ENCODE measurements around the gene TGOLN2.

TGOLN2 gene

DNA sequence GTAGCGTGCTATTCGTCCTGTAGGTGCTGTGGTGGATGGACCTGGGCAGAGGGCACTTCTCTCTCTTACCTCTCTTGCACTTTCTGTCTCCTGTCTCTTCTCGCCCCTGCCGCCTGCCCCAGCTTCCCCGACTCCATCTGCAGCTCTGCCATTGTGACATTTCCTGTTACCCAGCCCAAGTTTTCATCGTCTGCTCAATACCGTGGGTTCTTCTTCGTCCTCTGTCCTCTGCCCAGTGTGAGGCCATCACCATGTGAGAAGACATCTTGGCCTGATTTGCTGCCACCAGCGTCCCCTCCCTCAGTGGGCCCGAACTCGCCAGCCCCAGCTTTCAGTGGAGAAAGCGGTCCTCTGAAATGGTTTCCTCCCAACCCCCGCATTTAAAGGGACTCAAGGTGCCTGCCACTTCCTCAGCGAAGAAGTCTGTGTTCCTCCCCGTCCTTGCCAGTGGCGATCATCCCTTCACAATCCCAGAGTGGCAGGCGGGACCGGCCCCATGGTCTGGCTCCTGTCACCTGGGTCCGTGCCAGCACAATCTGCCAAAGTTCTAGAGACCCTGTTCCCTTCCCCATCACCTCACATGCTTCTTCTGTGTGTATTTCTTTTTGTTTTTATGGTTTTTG, 18.0 kb downstream of the TGOLN2 start:
- Histone ChIP-seq H3K36me3 (ENCODE audit: control insufficient read depth in 1 of 2, insufficient read depth in 2 of 2, low read length in 2 of 2) (peaks cover 7 to 8% of the 10 kb centered on the region in 2 donors), H3K4me1 (ENCODE audit: control insufficient read depth in 1 of 2, insufficient read depth in 2 of 2, low read length in 2 of 2) (peaks cover 34 to 36% of the 10 kb centered on the region in 2 donors), H3K9ac (ENCODE audit: low read depth in 1 of 2, low read length in 2 of 2) (no peak overlapping the region), H3K9me3 (ENCODE audit: control insufficient read depth in 1 of 2, low read length in 2 of 2) (no peaks in the 10 kb centered on the region), H3K27ac (ENCODE audit: low read depth, low read length) (no peak overlapping the region), H3K4me3 (ENCODE audit: low read depth in 1 of 2, low read length in 2 of 2) (peak overlapping the region; percentile 25 to 30), H3K27me3 (ENCODE audit: control insufficient read depth in 1 of 2, insufficient read depth in 2 of 2, low read length in 2 of 2) (no peaks in the 10 kb centered on the region)

DNA sequence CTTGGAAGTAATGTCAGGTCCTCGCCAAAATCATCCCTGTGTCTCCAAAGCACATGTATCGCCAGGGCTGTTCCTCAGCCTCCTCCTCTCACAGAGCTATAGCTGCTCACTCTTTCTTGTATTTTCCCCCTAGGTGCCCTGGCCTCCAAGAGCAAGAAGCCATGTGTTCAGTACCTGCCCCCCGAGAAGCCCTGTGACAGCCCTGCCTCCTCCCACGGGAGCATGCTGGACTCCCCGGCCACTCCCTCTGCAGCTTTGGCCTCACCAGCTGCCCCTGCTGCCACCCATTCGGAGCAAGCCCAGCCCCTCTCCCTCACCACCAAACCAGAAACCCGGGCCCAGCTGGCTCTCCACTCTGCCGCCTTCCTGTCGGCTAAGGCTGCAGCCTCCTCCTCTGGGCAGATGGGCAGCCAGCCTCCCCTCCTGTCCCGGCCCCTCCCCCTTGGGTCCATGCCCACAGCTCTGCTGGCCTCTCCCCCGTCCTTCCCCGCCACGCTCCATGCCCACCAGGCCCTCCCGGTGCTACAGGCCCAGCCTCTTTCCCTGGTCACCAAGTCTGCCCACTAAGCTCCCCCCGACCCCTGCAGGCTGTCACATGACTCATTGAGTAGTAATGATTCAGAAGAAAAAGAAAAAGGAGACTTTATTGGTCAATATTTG, 18.8 kb downstream of the TGOLN2 start:
- H3K4me1 ChIP-seq (ENCODE audit: control insufficient read depth in 1 of 2, insufficient read depth in 2 of 2, low read length in 2 of 2) = peaks cover 34 to 36% of the 10 kb centered on the region in 2 donors
- peak overlapping the region in 1 of 2 donors; percentile 43 for H3K4me3 ChIP-seq (ENCODE audit: low read depth in 1 of 2, low read length in 2 of 2)
- H3K27ac ChIP-seq (ENCODE audit: low read depth, low read length) = no peak overlapping the region

DNA sequence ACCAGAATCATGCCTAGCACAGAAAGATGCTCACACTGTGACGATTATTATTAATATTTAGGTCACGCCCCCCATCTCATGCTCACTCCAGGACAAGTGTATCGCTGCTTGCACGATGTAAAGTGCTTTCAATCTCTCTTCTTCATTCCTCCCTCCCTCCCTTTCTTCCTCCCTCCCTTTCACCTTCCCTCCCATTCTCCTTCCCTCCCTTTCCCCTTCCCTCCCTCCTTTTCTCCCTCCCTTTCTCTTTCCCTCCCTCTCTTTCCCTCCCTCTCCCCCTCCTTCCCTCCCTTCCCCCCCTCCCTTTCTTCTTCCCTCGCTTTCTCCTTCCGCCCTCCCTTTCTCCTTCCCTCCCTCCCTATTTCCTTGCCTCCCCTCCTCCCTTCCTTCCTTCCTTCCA, 19.6 kb downstream of the TGOLN2 start:
- Histone ChIP-seq H3K36me3 (ENCODE audit: control insufficient read depth in 1 of 2, insufficient read depth in 2 of 2, low read length in 2 of 2) (peaks cover 0 to 4% of the 10 kb centered on the region in 2 donors), H3K9ac (ENCODE audit: low read depth in 1 of 2, low read length in 2 of 2) (peak overlapping the region in 1 of 2 donors; percentile 69), H3K4me3 (ENCODE audit: low read depth in 1 of 2, low read length in 2 of 2) (no peak overlapping the region), H3K9me3 (ENCODE audit: control insufficient read depth in 1 of 2, low read length in 2 of 2) (no peaks in the 10 kb centered on the region), H3K4me1 (ENCODE audit: control insufficient read depth in 1 of 2, insufficient read depth in 2 of 2, low read length in 2 of 2) (peaks cover 34 to 36% of the 10 kb centered on the region in 2 donors), H3K27me3 (ENCODE audit: control insufficient read depth in 1 of 2, insufficient read depth in 2 of 2, low read length in 2 of 2) (no peaks in the 10 kb centered on the region), H3K27ac (ENCODE audit: low read depth, low read length) (no peak overlapping the region)

More for the DNA sequence above, 18.8 kb downstream of the TGOLN2 start:
- Histone ChIP-seq H3K9me3 (ENCODE audit: control insufficient read depth in 1 of 2, low read length in 2 of 2) (no peaks in the 10 kb centered on the region), H3K9ac (ENCODE audit: low read depth in 1 of 2, low read length in 2 of 2) (no peak overlapping the region), H3K27me3 (ENCODE audit: control insufficient read depth in 1 of 2, insufficient read depth in 2 of 2, low read length in 2 of 2) (no peaks in the 10 kb centered on the region), H3K36me3 (ENCODE audit: control insufficient read depth in 1 of 2, insufficient read depth in 2 of 2, low read length in 2 of 2) (peaks cover 0 to 4% of the 10 kb centered on the region in 2 donors)

- H3K4me3 ChIP-seq (ENCODE audit: low read depth in 1 of 2, low read length in 2 of 2) = peak overlapping the region; percentile 62 to 68
- H3K27me3 ChIP-seq (ENCODE audit: control insufficient read depth in 1 of 2, insufficient read depth in 2 of 2, low read length in 2 of 2) = no peaks in the 10 kb centered on the region
- H3K4me1 ChIP-seq (ENCODE audit: control insufficient read depth in 1 of 2, insufficient read depth in 2 of 2, low read length in 2 of 2) = peaks cover 34 to 36% of the 10 kb centered on the region in 2 donors
- H3K36me3 ChIP-seq (ENCODE audit: control insufficient read depth in 1 of 2, insufficient read depth in 2 of 2, low read length in 2 of 2) = peaks cover 0 to 4% of the 10 kb centered on the region in 2 donors
- no peaks in the 10 kb centered on the region for H3K9me3 ChIP-seq (ENCODE audit: control insufficient read depth in 1 of 2, low read length in 2 of 2)
- H3K27ac ChIP-seq (ENCODE audit: low read depth, low read length) = peak overlapping the region; percentile 84
- H3K9ac ChIP-seq (ENCODE audit: low read depth in 1 of 2, low read length in 2 of 2) = peak overlapping the region; percentile 69 to 78
Observed at GRCh38 chr2:85307527-85307897, 20.3 kb downstream of the TGOLN2 start.

DNA sequence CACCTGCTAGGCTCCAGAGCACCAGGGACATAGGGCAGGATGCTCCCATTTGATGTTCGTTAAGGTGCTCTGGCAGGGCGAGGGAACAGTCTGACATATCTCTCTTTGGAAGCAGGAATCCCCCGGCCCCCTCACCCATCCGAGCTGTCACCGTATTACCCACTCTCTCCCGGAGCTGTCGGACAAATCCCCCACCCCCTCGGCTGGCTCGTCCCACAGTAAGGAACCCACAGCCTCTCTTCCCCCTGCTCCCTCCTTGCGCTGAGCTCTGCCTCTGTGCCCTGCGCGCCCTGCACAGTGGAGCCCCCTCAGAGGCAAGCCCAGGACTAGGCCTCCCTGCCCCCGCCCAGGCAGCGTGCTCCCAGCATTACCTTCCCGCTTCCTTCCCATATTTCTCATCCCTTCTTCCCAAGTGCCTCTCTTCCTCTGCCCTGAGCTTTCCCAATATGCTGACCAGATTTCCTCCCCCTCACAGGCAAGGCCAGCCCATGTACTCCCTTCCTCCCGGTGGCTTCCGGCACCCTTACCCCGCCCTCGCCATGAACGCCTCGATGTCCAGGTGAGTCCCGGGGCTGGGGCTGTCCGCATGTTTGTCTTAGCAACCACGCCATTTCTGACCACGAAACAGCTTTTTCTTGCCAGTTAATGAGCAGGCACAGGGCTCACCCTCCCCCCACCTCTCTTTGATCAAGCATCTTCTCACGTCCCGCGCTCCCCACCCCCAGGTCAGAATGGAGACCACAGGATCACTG, 23.8 kb downstream of the TGOLN2 start:
- Histone ChIP-seq H3K36me3 (ENCODE audit: control insufficient read depth in 1 of 2, insufficient read depth in 2 of 2, low read length in 2 of 2) (peaks cover 0 to 4% of the 10 kb centered on the region in 2 donors), H3K4me3 (ENCODE audit: low read depth in 1 of 2, low read length in 2 of 2) (no peak overlapping the region), H3K9ac (ENCODE audit: low read depth in 1 of 2, low read length in 2 of 2) (no peak overlapping the region), H3K27ac (ENCODE audit: low read depth, low read length) (no peak overlapping the region), H3K4me1 (ENCODE audit: control insufficient read depth in 1 of 2, insufficient read depth in 2 of 2, low read length in 2 of 2) (peaks cover 20 to 25% of the 10 kb centered on the region in 2 donors), H3K27me3 (ENCODE audit: control insufficient read depth in 1 of 2, insufficient read depth in 2 of 2, low read length in 2 of 2) (no peaks in the 10 kb centered on the region), H3K9me3 (ENCODE audit: control insufficient read depth in 1 of 2, low read length in 2 of 2) (no peaks in the 10 kb centered on the region)

- Histone ChIP-seq H3K9me3 (ENCODE audit: control insufficient read depth in 1 of 2, low read length in 2 of 2) (no peaks in the 10 kb centered on the region), H3K27ac (ENCODE audit: low read depth, low read length) (no peak overlapping the region), H3K36me3 (ENCODE audit: control insufficient read depth in 1 of 2, insufficient read depth in 2 of 2, low read length in 2 of 2) (peaks cover 0 to 4% of the 10 kb centered on the region in 2 donors), H3K4me1 (ENCODE audit: control insufficient read depth in 1 of 2, insufficient read depth in 2 of 2, low read length in 2 of 2) (peaks cover 6 to 8% of the 10 kb centered on the region in 2 donors), H3K27me3 (ENCODE audit: control insufficient read depth in 1 of 2, insufficient read depth in 2 of 2, low read length in 2 of 2) (no peaks in the 10 kb centered on the region), H3K4me3 (ENCODE audit: low read depth in 1 of 2, low read length in 2 of 2) (no peak overlapping the region), H3K9ac (ENCODE audit: low read depth in 1 of 2, low read length in 2 of 2) (no peak overlapping the region)
Observed at GRCh38 chr2:85302121-85302520, 25.7 kb downstream of the TGOLN2 start.

DNA sequence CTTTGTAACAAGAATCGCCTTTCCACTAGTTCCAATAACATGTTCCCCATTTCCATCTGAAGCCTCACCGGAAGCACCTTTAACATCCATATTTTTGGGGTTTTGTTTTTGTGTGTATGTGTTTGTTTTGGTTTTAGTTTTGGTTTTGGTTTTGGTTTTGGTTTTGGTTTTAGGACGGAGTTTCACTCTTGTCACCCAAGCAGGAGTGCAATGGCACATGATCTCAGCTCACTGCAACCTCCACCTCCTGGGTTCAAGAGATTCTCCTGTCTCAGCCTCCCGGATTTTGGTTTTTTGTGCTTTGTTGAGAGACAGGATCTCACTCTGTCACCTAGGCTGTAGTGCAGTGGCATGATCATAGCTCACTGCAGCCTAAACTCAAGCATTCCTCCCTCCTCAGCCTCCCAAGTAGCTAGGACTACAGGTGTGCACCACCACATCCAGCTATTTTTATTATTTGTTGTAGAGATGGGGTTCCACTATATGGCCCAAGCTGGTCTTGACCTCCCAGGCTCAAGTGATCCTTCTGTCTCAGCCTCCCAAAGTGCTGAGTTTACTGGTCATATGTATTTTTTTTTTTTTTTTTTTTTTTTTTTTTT, 36.3 kb downstream of the TGOLN2 start:
- Histone ChIP-seq H3K4me3 (ENCODE audit: low read depth in 1 of 2, low read length in 2 of 2) (peak overlapping the region in 1 of 2 donors; percentile 32), H3K9me3 (ENCODE audit: control insufficient read depth in 1 of 2, low read length in 2 of 2) (no peaks in the 10 kb centered on the region), H3K27ac (ENCODE audit: low read depth, low read length) (no peak overlapping the region), H3K27me3 (ENCODE audit: control insufficient read depth in 1 of 2, insufficient read depth in 2 of 2, low read length in 2 of 2) (no peaks in the 10 kb centered on the region), H3K4me1 (ENCODE audit: control insufficient read depth in 1 of 2, insufficient read depth in 2 of 2, low read length in 2 of 2) (peaks cover 11 to 20% of the 10 kb centered on the region in 2 donors), H3K36me3 (ENCODE audit: control insufficient read depth in 1 of 2, insufficient read depth in 2 of 2, low read length in 2 of 2) (no peaks in the 10 kb centered on the region), H3K9ac (ENCODE audit: low read depth in 1 of 2, low read length in 2 of 2) (no peak overlapping the region)

DNA sequence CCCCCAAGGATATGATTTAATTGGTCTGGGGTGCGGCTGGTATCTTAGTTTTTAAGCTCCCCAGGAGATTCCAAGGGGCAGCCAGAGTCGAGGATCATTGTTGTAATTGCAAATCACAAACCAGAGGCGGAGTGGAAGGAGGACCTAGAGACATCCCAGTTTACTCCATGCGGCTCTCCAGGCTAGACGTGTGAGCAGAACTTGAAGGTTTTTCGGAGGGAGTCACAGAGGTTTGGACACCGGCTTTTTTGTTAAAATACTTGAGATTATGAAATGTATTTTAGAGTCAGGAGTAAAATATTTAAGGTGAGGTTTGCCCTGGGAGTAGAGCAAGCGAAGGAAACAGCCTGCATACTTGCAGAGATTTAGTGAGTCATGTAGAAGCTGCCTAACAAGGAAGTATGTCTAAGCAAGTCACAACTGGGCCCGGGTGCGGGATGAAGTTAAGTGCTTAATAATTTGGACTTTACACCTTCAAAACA, 39.5 kb downstream of the TGOLN2 start:
- H3K9ac ChIP-seq (ENCODE audit: low read depth in 1 of 2, low read length in 2 of 2) = no peak overlapping the region
- H3K4me3 ChIP-seq (ENCODE audit: low read depth in 1 of 2, low read length in 2 of 2) = no peak overlapping the region
- no peak overlapping the region for H3K27ac ChIP-seq (ENCODE audit: low read depth, low read length)
- H3K4me1 ChIP-seq (ENCODE audit: control insufficient read depth in 1 of 2, insufficient read depth in 2 of 2, low read length in 2 of 2) = peaks cover 11 to 25% of the 10 kb centered on the region in 2 donors
- no peaks in the 10 kb centered on the region for H3K9me3 ChIP-seq (ENCODE audit: control insufficient read depth in 1 of 2, low read length in 2 of 2)
- no peaks in the 10 kb centered on the region for H3K27me3 ChIP-seq (ENCODE audit: control insufficient read depth in 1 of 2, insufficient read depth in 2 of 2, low read length in 2 of 2)
- no peaks in the 10 kb centered on the region for H3K36me3 ChIP-seq (ENCODE audit: control insufficient read depth in 1 of 2, insufficient read depth in 2 of 2, low read length in 2 of 2)

DNA sequence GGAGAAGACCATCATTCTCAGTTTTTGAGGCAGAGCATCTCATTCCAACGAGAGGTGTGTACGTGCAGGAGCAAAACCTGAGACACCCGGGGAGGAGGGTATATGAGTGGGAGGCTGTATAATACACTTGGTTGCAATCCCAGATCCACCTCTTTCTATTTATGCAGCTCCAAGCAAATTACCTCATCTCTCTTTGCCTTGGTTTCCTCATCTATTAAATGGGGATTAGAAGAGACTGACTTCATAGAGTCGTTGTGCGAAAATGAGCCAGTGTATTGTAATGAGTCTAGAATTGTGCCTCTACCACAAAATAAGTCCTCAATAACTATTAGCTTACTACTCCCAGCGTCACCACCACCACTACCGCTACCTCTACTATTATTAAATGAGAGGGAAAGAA, 40.1 kb downstream of the TGOLN2 start:
- H3K9me3 ChIP-seq (ENCODE audit: control insufficient read depth in 1 of 2, low read length in 2 of 2) = no peaks in the 10 kb centered on the region
- no peaks in the 10 kb centered on the region for H3K36me3 ChIP-seq (ENCODE audit: control insufficient read depth in 1 of 2, insufficient read depth in 2 of 2, low read length in 2 of 2)
- H3K4me3 ChIP-seq (ENCODE audit: low read depth in 1 of 2, low read length in 2 of 2) = no peak overlapping the region
- H3K4me1 ChIP-seq (ENCODE audit: control insufficient read depth in 1 of 2, insufficient read depth in 2 of 2, low read length in 2 of 2) = peaks cover 11 to 25% of the 10 kb centered on the region in 2 donors
- no peaks in the 10 kb centered on the region for H3K27me3 ChIP-seq (ENCODE audit: control insufficient read depth in 1 of 2, insufficient read depth in 2 of 2, low read length in 2 of 2)
- H3K9ac ChIP-seq (ENCODE audit: low read depth in 1 of 2, low read length in 2 of 2) = no peak overlapping the region
- H3K27ac ChIP-seq (ENCODE audit: low read depth, low read length) = no peak overlapping the region
